ENCODE results near the gene SNTG2. TPM values are rescaled to one million over a fixed set of nuclear protein-coding genes. Genes with fewer than 3 reads are reported as not detected.
"Not testable (repeated sequence)": the region's sequence is repeated elsewhere in the genome, so short reads cannot be mapped to it uniquely, and the experiment has no call there.

Gene SNTG2
- total RNA-seq, 2 donors from 2014 or later: 2.4 TPM; not detected in 1

GRCh38 chr2:1413156-1413710 lies 462.6 kb downstream of the SNTG2 start, which contains the start of gene TPO:
TSS of gene TPO (plus strand) at chr2:1413463. CDS start at chr2:1414409, 946 bp downstream.
- Histone ChIP-seq H3K4me3 (no peak within 1 kb of the TSS), H3K4me1 (no peaks in the 10 kb centered on the region), H3K27me3 (no peaks in the 10 kb centered on the region), H3K36me3 (no peaks in the 10 kb centered on the region), H3K9me3 (no peaks in the 10 kb centered on the region), H3K27ac (no peak within 1 kb of the TSS)
- DNase-seq (ENCODE audit: low spot score): no peak
- TF ChIP-seq CTCF (IDR thresholded peaks at IDR 0.05): no peak

- no peak for TF ChIP-seq CTCF (IDR thresholded peaks at IDR 0.05)
Observed at GRCh38 chr2:1414121-1414520, 463.5 kb downstream of the SNTG2 start.

GRCh38 chr2:1414901-1415300 lies 464.3 kb downstream of the SNTG2 start:
- not testable (repeated sequence) for H3K27ac ChIP-seq; H3K36me3 ChIP-seq; H3K4me1 ChIP-seq; H3K9me3 ChIP-seq; DNase-seq (ENCODE audit: low spot score); H3K27me3 ChIP-seq; H3K4me3 ChIP-seq

More at GRCh38 chr2:1414121-1414520, 463.5 kb downstream of the SNTG2 start:
- H3K4me1 ChIP-seq: no peaks in the 10 kb centered on the region
- DNase-seq (ENCODE audit: low spot score): no peak
- no peaks in the 10 kb centered on the region for H3K27me3 ChIP-seq
- H3K4me3 ChIP-seq: no peak overlapping the region
- H3K9me3 ChIP-seq: no peaks in the 10 kb centered on the region
- H3K36me3 ChIP-seq: no peaks in the 10 kb centered on the region
- no peak overlapping the region for H3K27ac ChIP-seq

GRCh38 chr2:1415501-1415900 lies 464.9 kb downstream of the SNTG2 start:
- H3K4me3 ChIP-seq: no peak overlapping the region
- H3K9me3 ChIP-seq: no peaks in the 10 kb centered on the region
- H3K27me3 ChIP-seq: no peaks in the 10 kb centered on the region
- TF ChIP-seq CTCF (IDR thresholded peaks at IDR 0.05): no peak
- DNase-seq (ENCODE audit: low spot score): no peak
- no peak overlapping the region for H3K27ac ChIP-seq
- H3K4me1 ChIP-seq: no peaks in the 10 kb centered on the region
- no peaks in the 10 kb centered on the region for H3K36me3 ChIP-seq
